Karpas-422 (cell line): ENCODE measurements around the gene TSPAN13. TPM values are rescaled to one million over a fixed set of nuclear protein-coding genes. Genes with fewer than 3 reads are reported as not detected.

Experiments
- DNase-seq: peaks from one replicate; pipeline ENCODE4 v3.0.0-alpha.2; 2015
- H2AFZ ChIP-seq: fragments of 200-600 bp; sonication (generic); 2 replicates; pipeline ENCODE4 v1.6.1; 2014; ENCODE audit warnings: antibody characterized with exemption, low read length, mixed read lengths
- H3K27ac ChIP-seq: fragments of 200-600 bp; sonication (generic); 2 replicates; pipeline ENCODE4 v1.5.1; 2014; ENCODE audit warnings: mild to moderate bottlenecking, low read length, moderate library complexity
- H3K27me3 ChIP-seq: fragments of 200-600 bp; sonication (generic); 2 replicates; pipeline ENCODE4 v1.6.1; 2014; ENCODE audit warnings: low read length, mixed read lengths
- H3K36me3 ChIP-seq: fragments of 200-600 bp; sonication (generic); 2 replicates; pipeline ENCODE4 v1.6.1; 2014; ENCODE audit warnings: low read length, mixed read lengths; ENCODE audit not compliant: insufficient read depth
- H3K4me1 ChIP-seq: fragments of 200-600 bp; sonication (generic); 2 replicates; pipeline ENCODE4 v1.6.1; 2014; ENCODE audit warnings: mild to moderate bottlenecking, low read length, mixed read lengths
- H3K4me2 ChIP-seq: fragments of 200-600 bp; sonication (generic); 2 replicates; pipeline ENCODE4 v1.6.1; 2014; ENCODE audit warnings: low read length, low read depth, mild to moderate bottlenecking; ENCODE audit not compliant: poor library complexity, severe bottlenecking
- H3K4me3 ChIP-seq: fragments of 200-600 bp; sonication (generic); 2 replicates; pipeline ENCODE4 v1.5.1; 2014; ENCODE audit warnings: mild to moderate bottlenecking, antibody characterized with exemption, low read length, mixed read lengths
- H3K79me2 ChIP-seq: fragments of 200-600 bp; sonication (generic); 2 replicates; pipeline ENCODE4 v1.6.1; 2014; ENCODE audit warnings: mild to moderate bottlenecking, low read length, mixed read lengths
- H3K9ac ChIP-seq: fragments of 200-600 bp; sonication (generic); 2 replicates; pipeline ENCODE4 v1.6.0; 2014; ENCODE audit warnings: low read length
- H3K9me2 ChIP-seq: fragments of 200-600 bp; sonication (generic), shearing (Covaris generic); replicated peaks from 2 replicates; pipeline ENCODE4 v1.6.0; 2014; ENCODE audit warnings: mild to moderate bottlenecking, low read length, moderate library complexity; ENCODE audit not compliant: insufficient read depth
- H3K9me3 ChIP-seq: fragments of 300-700, 200-600 bp; sonication (generic); 2 replicates; pipeline ENCODE4 v1.6.1; 2014; ENCODE audit warnings: low read length, mixed read lengths
- H4K20me1 ChIP-seq: fragments of 200-600 bp; sonication (generic); 2 replicates; pipeline ENCODE4 v1.6.1; 2014; ENCODE audit warnings: mild to moderate bottlenecking, antibody characterized with exemption, low read length, low read depth; ENCODE audit not compliant: insufficient read depth
- total RNA-seq: library from RNA; depleted of rRNA; stranded (reverse); fragments of >200 nt; shearing (Covaris generic); gene quantifications from 2 replicates; pipeline ENCODE4 v1.2.3, GENCODE V29; 2014; ENCODE audit warnings: low replicate concordance

The TSPAN13 gene
- total RNA-seq, 1 experiment from 2014 or later, result 4.2 TPM

DNA sequence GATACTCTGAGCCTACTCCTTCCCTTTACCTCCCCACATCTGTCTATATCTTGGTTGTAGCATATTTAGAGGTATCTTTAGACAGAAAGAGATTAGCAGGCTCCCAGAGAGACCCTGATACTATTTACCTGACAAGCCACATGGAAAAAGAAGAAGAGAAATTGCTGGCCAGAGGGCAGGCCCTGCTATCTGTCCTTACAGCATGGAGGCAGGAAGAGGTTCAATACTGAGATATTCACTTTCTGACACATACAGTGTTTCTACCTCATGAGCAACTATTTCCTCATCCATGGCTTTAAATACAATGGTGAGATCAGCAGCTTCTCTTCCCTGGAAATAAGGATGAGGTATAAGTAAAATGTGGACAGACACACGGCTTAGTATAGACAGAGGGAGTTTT, 33.9 kb upstream of the TSPAN13 start:
- H3K9ac ChIP-seq, result no peak overlapping the region
- no peak overlapping the region for H3K4me2 ChIP-seq
- H3K4me3 ChIP-seq, result no peak overlapping the region
- H3K4me1 ChIP-seq, result no peaks in the 10 kb centered on the region
- H3K9me3 ChIP-seq, result no peaks in the 10 kb centered on the region
- H3K9me2 ChIP-seq, result no peaks in the 10 kb centered on the region
- no peaks in the 10 kb centered on the region for H3K36me3 ChIP-seq
- no peaks in the 10 kb centered on the region for H3K79me2 ChIP-seq
- no peak overlapping the region for H2AFZ ChIP-seq
- H4K20me1 ChIP-seq, result no peaks in the 10 kb centered on the region
- no peak overlapping the region for H3K27ac ChIP-seq
- no peaks in the 10 kb centered on the region for H3K27me3 ChIP-seq
- no peak for DNase-seq

GRCh38 chr7:16721541-16721940, 32.0 kb upstream of the TSPAN13 start:
- Histone ChIP-seq H3K27ac (no peak overlapping the region), H3K9me3 (no peaks in the 10 kb centered on the region), H3K79me2 (no peaks in the 10 kb centered on the region), H3K4me2 (no peak overlapping the region), H3K27me3 (no peaks in the 10 kb centered on the region), H3K4me1 (no peaks in the 10 kb centered on the region), H3K4me3 (no peak overlapping the region), H3K36me3 (no peaks in the 10 kb centered on the region), H2AFZ (no peak overlapping the region), H4K20me1 (no peaks in the 10 kb centered on the region), H3K9me2 (no peaks in the 10 kb centered on the region), H3K9ac (no peak overlapping the region)
- no peak for DNase-seq

DNA sequence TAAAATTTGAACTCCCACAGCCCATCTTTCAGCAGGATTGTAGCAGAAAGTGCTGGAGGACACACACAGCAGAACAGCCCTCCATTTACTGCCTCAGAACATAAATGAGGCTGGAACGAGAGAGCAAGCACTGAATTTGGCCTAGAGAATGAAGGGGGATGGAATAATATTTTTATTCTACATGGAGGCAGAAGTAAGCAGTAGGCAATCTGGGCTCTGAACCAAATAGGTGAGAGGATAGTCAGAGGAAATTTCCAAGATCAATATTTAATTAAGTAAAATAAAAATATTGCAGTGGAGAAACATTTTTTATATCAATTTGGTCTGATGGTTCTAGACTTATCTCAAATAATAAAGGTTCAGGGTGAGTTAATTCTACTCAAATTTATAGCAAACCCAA, 29.2 kb upstream of the TSPAN13 start:
- Histone ChIP-seq H3K4me1 (no peaks in the 10 kb centered on the region), H3K36me3 (no peaks in the 10 kb centered on the region), H3K79me2 (no peaks in the 10 kb centered on the region), H3K9me2 (no peaks in the 10 kb centered on the region), H3K9ac (no peak overlapping the region), H2AFZ (no peak overlapping the region), H4K20me1 (no peaks in the 10 kb centered on the region), H3K27me3 (no peaks in the 10 kb centered on the region), H3K9me3 (no peaks in the 10 kb centered on the region), H3K4me3 (no peak overlapping the region), H3K4me2 (no peak overlapping the region), H3K27ac (no peak overlapping the region)
- no peak for DNase-seq

GRCh38 chr7:16726189-16726588, 27.4 kb upstream of the TSPAN13 start:
- no peaks in the 10 kb centered on the region for H3K9me2 ChIP-seq
- no peak overlapping the region for H3K9ac ChIP-seq
- H3K79me2 ChIP-seq, result no peaks in the 10 kb centered on the region
- H3K4me1 ChIP-seq, result no peaks in the 10 kb centered on the region
- no peak overlapping the region for H2AFZ ChIP-seq
- DNase-seq, result no peak
- no peaks in the 10 kb centered on the region for H3K36me3 ChIP-seq
- H4K20me1 ChIP-seq, result no peaks in the 10 kb centered on the region
- H3K27me3 ChIP-seq, result no peaks in the 10 kb centered on the region
- H3K4me3 ChIP-seq, result no peak overlapping the region
- H3K9me3 ChIP-seq, result no peaks in the 10 kb centered on the region
- H3K4me2 ChIP-seq, result no peak overlapping the region
- H3K27ac ChIP-seq, result no peak overlapping the region

- Histone ChIP-seq H4K20me1 (no peaks in the 10 kb centered on the region), H3K9ac (no peak overlapping the region), H3K9me3 (no peaks in the 10 kb centered on the region), H3K4me2 (no peak overlapping the region), H2AFZ (no peak overlapping the region), H3K4me3 (no peak overlapping the region), H3K4me1 (no peaks in the 10 kb centered on the region), H3K27me3 (no peaks in the 10 kb centered on the region), H3K9me2 (no peaks in the 10 kb centered on the region), H3K36me3 (no peaks in the 10 kb centered on the region), H3K79me2 (no peaks in the 10 kb centered on the region), H3K27ac (no peak overlapping the region)
- no peak for DNase-seq
Observed at GRCh38 chr7:16727736-16728135, 25.8 kb upstream of the TSPAN13 start.

DNA sequence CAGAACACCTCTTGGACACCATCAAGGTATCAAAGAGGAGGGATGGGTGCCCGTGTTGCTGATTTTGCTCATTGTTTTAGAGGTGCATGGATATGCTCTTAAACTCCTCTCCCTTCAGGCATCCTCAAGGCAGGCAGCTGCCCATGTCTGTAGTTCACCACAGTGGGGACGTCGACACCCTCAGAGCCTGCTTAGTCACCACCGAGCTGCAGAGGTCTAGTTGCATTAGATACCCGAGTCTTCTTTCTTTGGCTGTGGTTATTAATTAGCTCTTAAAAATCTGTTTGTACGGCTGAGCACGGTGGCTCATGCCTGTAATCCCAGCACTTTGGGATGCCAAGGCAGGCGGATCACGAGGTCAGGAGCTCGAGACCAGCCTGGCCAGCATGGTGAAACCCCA, 24.7 kb upstream of the TSPAN13 start:
- Histone ChIP-seq H3K79me2 (no peaks in the 10 kb centered on the region), H3K9me3 (no peaks in the 10 kb centered on the region), H3K27ac (no peak overlapping the region), H3K27me3 (no peaks in the 10 kb centered on the region), H3K9me2 (no peaks in the 10 kb centered on the region), H4K20me1 (no peaks in the 10 kb centered on the region), H3K4me3 (no peak overlapping the region), H3K36me3 (no peaks in the 10 kb centered on the region), H3K4me2 (no peak overlapping the region), H2AFZ (no peak overlapping the region), H3K4me1 (no peaks in the 10 kb centered on the region), H3K9ac (no peak overlapping the region)
- no peak for DNase-seq

DNA sequence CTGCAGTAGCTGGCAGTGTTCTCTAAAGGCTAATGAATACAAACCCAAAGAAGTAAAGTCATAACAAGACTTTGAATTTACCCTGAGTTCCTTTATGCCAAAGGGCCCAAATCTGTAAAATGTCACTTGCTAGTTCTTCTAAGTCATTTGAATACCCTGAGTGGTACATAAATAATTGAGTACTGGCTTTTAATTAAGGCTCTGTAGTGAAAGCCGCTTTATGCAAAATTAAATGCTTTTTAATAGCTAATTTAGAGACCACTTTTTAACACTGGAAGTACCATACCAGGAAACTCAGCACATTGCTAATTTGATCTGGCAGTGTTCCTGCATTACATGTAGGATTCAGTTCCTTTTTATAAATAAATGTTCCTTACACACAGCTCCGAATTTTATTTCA, 24.0 kb upstream of the TSPAN13 start:
- H3K79me2 ChIP-seq, result no peaks in the 10 kb centered on the region
- no peak for DNase-seq
- H3K4me3 ChIP-seq, result no peak overlapping the region

DNA sequence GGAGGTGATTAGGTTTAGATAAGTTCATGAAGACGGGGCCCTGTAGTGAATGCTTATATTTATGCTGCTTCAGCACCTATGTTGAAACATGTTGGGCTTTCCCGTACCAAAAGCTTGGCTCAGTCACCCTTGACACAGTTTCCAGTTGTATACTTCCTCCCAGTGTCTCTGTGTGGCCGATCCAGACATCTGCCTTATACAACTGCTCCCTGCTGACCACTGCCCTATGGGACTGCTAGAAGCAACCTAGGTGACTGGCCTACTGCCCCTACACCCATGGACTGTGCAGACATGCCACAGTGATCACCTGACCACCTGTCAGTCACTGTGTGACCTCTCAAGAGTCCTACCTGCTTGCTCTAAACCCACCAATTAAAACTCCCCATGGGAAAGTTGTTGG, 22.6 kb upstream of the TSPAN13 start:
- Histone ChIP-seq H3K9ac (no peak overlapping the region), H3K9me3 (no peaks in the 10 kb centered on the region), H3K27me3 (no peaks in the 10 kb centered on the region), H4K20me1 (no peaks in the 10 kb centered on the region), H2AFZ (no peak overlapping the region), H3K4me3 (no peak overlapping the region), H3K79me2 (no peaks in the 10 kb centered on the region), H3K4me2 (no peak overlapping the region), H3K36me3 (no peaks in the 10 kb centered on the region), H3K27ac (no peak overlapping the region), H3K4me1 (no peaks in the 10 kb centered on the region), H3K9me2 (no peaks in the 10 kb centered on the region)
- DNase-seq, result no peak

More for the DNA sequence above, 24.0 kb upstream of the TSPAN13 start:
- H3K4me1 ChIP-seq, result no peaks in the 10 kb centered on the region
- no peaks in the 10 kb centered on the region for H4K20me1 ChIP-seq
- no peak overlapping the region for H3K27ac ChIP-seq
- H3K27me3 ChIP-seq, result no peaks in the 10 kb centered on the region
- H3K9me3 ChIP-seq, result no peaks in the 10 kb centered on the region
- no peaks in the 10 kb centered on the region for H3K36me3 ChIP-seq
- no peaks in the 10 kb centered on the region for H3K9me2 ChIP-seq
- H3K4me2 ChIP-seq, result no peak overlapping the region
- no peak overlapping the region for H3K9ac ChIP-seq
- no peak overlapping the region for H2AFZ ChIP-seq

DNA sequence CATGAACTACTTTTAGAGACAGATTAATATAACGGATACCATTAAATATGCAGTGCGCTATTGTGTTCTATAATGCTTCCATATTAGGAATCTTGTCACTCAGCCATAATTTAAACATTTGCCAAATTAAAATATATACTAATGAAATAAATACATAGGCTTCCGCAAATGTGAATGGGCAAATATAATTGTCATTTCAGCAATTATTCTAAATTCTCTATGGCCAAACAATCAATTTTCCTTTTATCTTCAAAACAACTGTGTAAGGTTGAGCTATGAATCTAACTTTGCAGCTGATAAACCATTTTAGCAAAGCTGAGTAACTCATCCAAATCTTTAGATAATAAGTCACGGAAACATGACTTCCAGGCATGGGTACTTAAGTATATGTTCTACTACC, 20.7 kb upstream of the TSPAN13 start:
- Histone ChIP-seq H2AFZ (no peak overlapping the region), H3K4me1 (no peaks in the 10 kb centered on the region), H3K9ac (no peak overlapping the region), H3K9me2 (no peaks in the 10 kb centered on the region), H3K9me3 (no peaks in the 10 kb centered on the region), H4K20me1 (no peaks in the 10 kb centered on the region), H3K27me3 (no peaks in the 10 kb centered on the region), H3K27ac (no peak overlapping the region), H3K4me2 (no peak overlapping the region), H3K36me3 (no peaks in the 10 kb centered on the region), H3K4me3 (no peak overlapping the region), H3K79me2 (no peaks in the 10 kb centered on the region)
- no peak for DNase-seq
